Psoas muscle (tissue), 8 donors: ENCODE data around the gene HTR4. TPM values are rescaled to one million over a fixed set of nuclear protein-coding genes. Genes with fewer than 3 reads are reported as not detected.

ENCODE experiments used
- ATAC-seq, 4 donors: fragments of 200-7000 bp; cut with Tn5 transposase; one replicate each; pipeline ENCODE4 v1.9.1; 2020; ENCODE audit warnings: moderate library complexity in 3 of 4, mild to moderate bottlenecking in 2 of 4
- DNase-seq, 2 donors: peaks; one replicate each; pipeline ENCODE4 v3.0.0-alpha.2; 2020
- H3K27ac ChIP-seq: fragments of 200-600 bp; one replicate; pipeline ENCODE4 v1.8.0; 2022
- H3K27me3 ChIP-seq, 3 donors: fragments of 200-600 bp in 1 of 3; one replicate each; pipeline versions ENCODE4 v1.6.1 to v1.8.0; 2013 to 2022; ENCODE audit warnings: low read length in 2 of 3, mild to moderate bottlenecking in 2 of 3, moderate library complexity in 1 of 3; ENCODE audit not compliant: insufficient read depth in 3 of 3
- H3K36me3 ChIP-seq, 2 donors: fragments of 200-600 bp in 1 of 2; one replicate each; pipeline versions ENCODE4 v1.6.1 to v1.8.0; 2013 to 2022; ENCODE audit warnings: low read depth in 1 of 2, mild to moderate bottlenecking in 1 of 2, moderate library complexity in 1 of 2; ENCODE audit not compliant: insufficient read depth in 1 of 2
- H3K4me1 ChIP-seq: fragments of 200-600 bp; one replicate; pipeline ENCODE4 v1.8.0; 2022
- H3K4me3 ChIP-seq: fragments of 200-600 bp; one replicate; pipeline ENCODE4 v1.8.0; 2022; ENCODE audit warnings: mild to moderate bottlenecking
- H3K9me3 ChIP-seq: fragments of 200-600 bp; one replicate; pipeline ENCODE4 v1.8.0; 2022
- CTCF ChIP-seq: fragments of 200-600 bp; IDR thresholded peaks from one replicate; pipeline ENCODE4 v1.8.0; 2022; ENCODE audit warnings: antibody characterized with exemption
- WGBS, 3 donors: extraction: QIAGEN DNeasy Blood & Tissue Kit; methylation state at CpG; one replicate each; pipeline versions ENCODE4 v1.1.6 to v1.1.7; 2013; 5-methylcytosine and 5-hydroxymethylcytosine counted together
- intact Hi-C, 2 donors: fragments of 100-400 bp; cut with DNase I; formaldehyde crosslinking; loops; one replicate each; pipeline versions ENCODE4 v1.11.0 to v1.14.2; 2022
- polyA plus RNA-seq, 3 donors: library from polyadenylated mRNA; stranded (reverse); fragments of 200-250 nt; gene quantifications; one replicate each; pipeline ENCODE4 v1.2.3, GENCODE V29; 2013
- total RNA-seq, 4 donors: library from RNA; stranded (reverse); fragmentation: NEBNext Ultra II Directional in 2 of 4; extraction: Animal tissue kit (Norgen Biotek cat#: 25700) in 2 of 4; gene quantifications; one replicate each; pipeline versions ENCODE4 v1.2.1 to v1.2.4, GENCODE V29; 2021 to 2023
- donor health status: healthy with polysubstance abuse.
- donor health status: DM: no; HTN: no; CAD: no; lungs with moderate emphysema.
- donor health status: Bipolar disorder and iron deficiency.
- donor health status: healthy.
- donor health status: DM: yes; HTN: yes; CAD: no.
- donor health status: DM: no; HTN: no; CAD: no.
- donor health status: DM: no; HTN: no; CAD: no.
- donor health status: DM: yes; HTN: yes; CAD: no.

Gene HTR4
- total and polyA plus RNA-seq, 7 donors = 0.01 to 0.46 (median 0.17) TPM; not detected in 3

GRCh38 chr5:148653291-148653835 lies 964 bp downstream of the HTR4 start:
- 75 to 87% (median 85%) methylated on average over 11 of the region's 11 CpGs for WGBS, 3 donors
- no peaks in the 10 kb centered on the region for H3K4me1 ChIP-seq
- ATAC-seq = no peak

GRCh38 chr5:148651528-148651927 lies 2.8 kb downstream of the HTR4 start:
- Histone ChIP-seq H3K9me3 (no peaks in the 10 kb centered on the region), H3K27ac (no peak overlapping the region), H3K4me1 (no peaks in the 10 kb centered on the region), H3K27me3 (peaks cover 0 to 39% (median 9%) of the 10 kb centered on the region in 3 donors), H3K4me3 (no peak overlapping the region), H3K36me3 (no peaks in the 10 kb centered on the region)
- DNase-seq (no peak), ATAC-seq (no peak)
- TF ChIP-seq CTCF = no peak
- 54 to 79% (median 56%) methylated on average over 1 of the region's 1 CpG for WGBS, 3 donors
- intact Hi-C loops = no loop called here

More at GRCh38 chr5:148653291-148653835, 964 bp downstream of the HTR4 start:
- no peak overlapping the region for H3K27ac ChIP-seq
- H3K4me3 ChIP-seq = no peak overlapping the region
- intact Hi-C loops = no loop called here
- no peaks in the 10 kb centered on the region for H3K36me3 ChIP-seq
- no peaks in the 10 kb centered on the region for H3K9me3 ChIP-seq
- DNase-seq = no peak
- H3K27me3 ChIP-seq = peaks cover 3 to 55% (median 9%) of the 10 kb centered on the region in 3 donors
- no peak for TF ChIP-seq CTCF

- intact Hi-C loops = no loop called here
- H3K27me3 ChIP-seq = no peaks in the 10 kb centered on the region
Measured at GRCh38 chr5:148645527-148645926, 8.8 kb downstream of the HTR4 start.

GRCh38 chr5:148641735-148642134 lies 12.6 kb downstream of the HTR4 start:
- H3K27ac ChIP-seq = no peak overlapping the region
- no peaks in the 10 kb centered on the region for H3K9me3 ChIP-seq
- ATAC-seq (no peak), DNase-seq (no peak)
- H3K27me3 ChIP-seq = no peaks in the 10 kb centered on the region
- H3K36me3 ChIP-seq = no peaks in the 10 kb centered on the region
- intact Hi-C loops = no loop called here
- no peaks in the 10 kb centered on the region for H3K4me1 ChIP-seq
- no peak overlapping the region for H3K4me3 ChIP-seq
- 61 to 63% (median 61%) methylated on average over 4 of the region's 4 CpGs for WGBS, 3 donors
- TF ChIP-seq CTCF = no peak

More at GRCh38 chr5:148645527-148645926, 8.8 kb downstream of the HTR4 start:
- no peak for ATAC-seq
- TF ChIP-seq CTCF = no peak
- Histone ChIP-seq H3K9me3 (no peaks in the 10 kb centered on the region), H3K4me1 (no peaks in the 10 kb centered on the region), H3K36me3 (no peaks in the 10 kb centered on the region), H3K4me3 (no peak overlapping the region), H3K27ac (no peak overlapping the region)
- DNase-seq = no peak

- ATAC-seq = no peak
- no peak for DNase-seq
- intact Hi-C loops = no loop called here
- no peak overlapping the region for H3K27ac ChIP-seq
- TF ChIP-seq CTCF = no peak
- no peaks in the 10 kb centered on the region for H3K36me3 ChIP-seq
- no peaks in the 10 kb centered on the region for H3K9me3 ChIP-seq
- H3K4me1 ChIP-seq = no peaks in the 10 kb centered on the region
- no peak overlapping the region for H3K4me3 ChIP-seq
- no peaks in the 10 kb centered on the region for H3K27me3 ChIP-seq
Measured at GRCh38 chr5:148640471-148640870, 13.9 kb downstream of the HTR4 start.
